Naive thymus-derived CD4-positive, alpha-beta T cell (primary cell): ENCODE measurements around the gene SRRM4. TPM values are rescaled to one million over a fixed set of nuclear protein-coding genes. Genes with fewer than 3 reads are reported as not detected.

Source experiments
- ATAC-seq: fragments of 150-1000 bp; cut with Tn5 transposase; 2 replicates; pipeline ENCODE4 v1.10.0; 2021; ENCODE audit warnings: mild to moderate bottlenecking, moderate library complexity
- CTCF ChIA-PET: fragments of 350-600 bp; sonication (Branson Sonifier 250); formaldehyde crosslinking; loops from one replicate; lab custom pipeline; 2021; ENCODE audit warnings: antibody characterized with exemption; lab: Charles Lee
- POLR2A ChIA-PET: fragments of 350-600 bp; sonication (Branson Sonifier 250); formaldehyde crosslinking; loops from one replicate; lab custom pipeline; 2021; ENCODE audit warnings: antibody characterized with exemption, inconsistent platforms; lab: Charles Lee
- DNase-seq, 9 donors: peaks; one replicate each; pipeline versions ENCODE4 v3.0.0 to v3.0.0-alpha.2; 2020 to 2022; ENCODE audit warnings: mixed read lengths in 1 of 9
- H3K27ac ChIP-seq: one replicate; pipeline ENCODE4 v1.7.0; 2013; ENCODE audit warnings: mild to moderate bottlenecking, low read depth, low read length, moderate library complexity
- H3K27me3 ChIP-seq, 2 donors: one replicate each; pipeline ENCODE4 v1.7.0; 2013; ENCODE audit warnings: low read length in 2 of 2, mild to moderate bottlenecking in 2 of 2, moderate library complexity in 2 of 2; ENCODE audit not compliant: control insufficient read depth in 2 of 2, insufficient read depth in 2 of 2
- H3K36me3 ChIP-seq, 3 experiments: 1 replicate in 2 of 3; 2 replicates in 1 of 3; pipeline ENCODE4 v1.7.0; 2013; ENCODE audit warnings: low read length in 3 of 3, mild to moderate bottlenecking in 3 of 3, moderate library complexity in 1 of 3; ENCODE audit not compliant: insufficient read depth in 3 of 3, control insufficient read depth in 2 of 3
- H3K4me1 ChIP-seq, 2 donors: one replicate each; pipeline ENCODE4 v1.7.0; 2013; ENCODE audit warnings: low read length in 2 of 2, mild to moderate bottlenecking in 2 of 2, moderate library complexity in 1 of 2; ENCODE audit not compliant: control insufficient read depth in 2 of 2, insufficient read depth in 2 of 2
- H3K4me3 ChIP-seq: 2 replicates; pipeline ENCODE4 v1.7.0; 2013; ENCODE audit warnings: mild to moderate bottlenecking, low read length
- H3K9me3 ChIP-seq, 3 experiments: 1 replicate in 2 of 3; 2 replicates in 1 of 3; pipeline ENCODE4 v1.7.0; 2013; ENCODE audit warnings: low read length in 3 of 3; ENCODE audit not compliant: control insufficient read depth in 2 of 3
- H3K27ac Mint-ChIP-seq, 9 donors: one replicate each; pipeline ENCODE4 v1.8.0; 2020 to 2022; ENCODE audit warnings: mixed read lengths in 9 of 9, mild to moderate bottlenecking in 8 of 9, moderate library complexity in 5 of 9, inconsistent platforms in 2 of 9
- H3K27me3 Mint-ChIP-seq, 5 donors: one replicate each; pipeline ENCODE4 v1.8.0; 2021 to 2022; ENCODE audit warnings: mixed read lengths in 5 of 5, mild to moderate bottlenecking in 1 of 5
- H3K36me3 Mint-ChIP-seq, 5 donors: one replicate each; pipeline ENCODE4 v1.8.0; 2020 to 2022; ENCODE audit warnings: mixed read lengths in 5 of 5, mild to moderate bottlenecking in 3 of 5, inconsistent platforms in 1 of 5
- H3K4me1 Mint-ChIP-seq, 7 donors: one replicate each; pipeline ENCODE4 v1.8.0; 2020 to 2022; ENCODE audit warnings: mixed read lengths in 7 of 7, mild to moderate bottlenecking in 3 of 7, inconsistent platforms in 1 of 7
- H3K4me3 Mint-ChIP-seq, 10 donors: one replicate each; pipeline ENCODE4 v1.8.0; 2020 to 2022; ENCODE audit warnings: mild to moderate bottlenecking in 10 of 10, mixed read lengths in 10 of 10, moderate library complexity in 6 of 10, inconsistent platforms in 2 of 10
- H3K9me3 Mint-ChIP-seq, 11 donors: one replicate each; pipeline ENCODE4 v1.8.0; 2020 to 2022; ENCODE audit warnings: mixed read lengths in 11 of 11, mild to moderate bottlenecking in 4 of 11, inconsistent platforms in 1 of 11, moderate library complexity in 1 of 11
- intact Hi-C, 2 donors: fragments of 100-400 bp; cut with micrococcal nuclease; formaldehyde crosslinking; loops; one replicate each; pipeline ENCODE4 v1.15.1; 2023
- polyA plus RNA-seq, 2 donors: library from polyadenylated mRNA; unstranded; fragments of 300-500 nt; fragmentation: Illumina TruSeq; gene quantifications; one replicate each; pipeline ENCODE4 v1.2.3, GENCODE V29; 2021
- total RNA-seq, 6 experiments: library from RNA in 5 of 6; stranded (reverse) in 5 of 6; gene quantifications; 1 replicate in 5 of 6; 2 replicates in 1 of 6; pipeline ENCODE4 v1.2.3 and lab custom pipeline; 2021 to 2026

The SRRM4 gene
- total and polyA plus RNA-seq, 7 experiments from 2014 or later = not detected

DNA sequence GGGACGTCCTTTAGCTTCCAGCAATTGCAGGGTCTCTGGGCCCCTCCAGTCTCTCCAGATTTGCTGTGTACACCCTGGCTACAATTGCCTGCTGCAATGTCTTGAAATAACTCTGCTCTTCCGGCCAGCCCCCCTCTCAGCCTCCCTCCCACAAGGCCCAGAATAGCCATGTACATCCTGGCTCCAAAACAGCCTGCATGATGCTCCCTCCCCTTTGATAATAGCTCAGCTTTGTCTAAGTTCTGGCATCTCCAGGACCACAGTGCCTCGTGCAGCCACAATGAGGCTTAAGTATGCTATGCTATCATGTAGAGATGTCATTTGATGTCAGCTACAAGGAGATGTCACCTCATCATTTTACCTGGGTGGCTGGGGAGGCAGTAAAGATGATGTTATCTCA is 74.6 kb downstream of the SRRM4 start:
- no peaks in the 10 kb centered on the region for H3K4me1 Mint-ChIP-seq
- peaks cover 0 to 5% (median 0%) of the 10 kb centered on the region in 5 donors for H3K36me3 Mint-ChIP-seq
- Histone ChIP-seq H3K9me3 (peaks cover 0 to 4% (median 0%) of the 10 kb centered on the region in 3 experiments), H3K4me3 (no peak overlapping the region), H3K36me3 (no peaks in the 10 kb centered on the region), H3K4me1 (no peaks in the 10 kb centered on the region), H3K27me3 (no peaks in the 10 kb centered on the region), H3K27ac (no peak overlapping the region)
- DNase-seq = no peak
- peaks cover 0 to 10% (median 0%) of the 10 kb centered on the region in 5 donors for H3K27me3 Mint-ChIP-seq
- no peak overlapping the region for H3K4me3 Mint-ChIP-seq
- H3K9me3 Mint-ChIP-seq = peaks cover 0 to 20% (median 5%) of the 10 kb centered on the region in 11 donors
- ChIA-PET POLR2A (no interaction called here), CTCF (no interaction called here)
- no peak overlapping the region for H3K27ac Mint-ChIP-seq
- intact Hi-C loops = no loop called here
- no peak for ATAC-seq

- POLR2A ChIA-PET = no interaction called here
- CTCF ChIA-PET = no interaction called here
- H3K4me1 Mint-ChIP-seq = no peaks in the 10 kb centered on the region
- no peak overlapping the region for H3K4me3 ChIP-seq
- peaks cover 0 to 5% (median 0%) of the 10 kb centered on the region in 5 donors for H3K36me3 Mint-ChIP-seq
- H3K27me3 ChIP-seq = no peaks in the 10 kb centered on the region
- intact Hi-C loops = no loop called here
- ATAC-seq (no peak), DNase-seq (peak in 3 of 9 donors; percentile 1 to 33 (median 5))
- no peak overlapping the region for H3K4me3 Mint-ChIP-seq
- no peaks in the 10 kb centered on the region for H3K36me3 ChIP-seq
- H3K27ac ChIP-seq = no peak overlapping the region
- peaks cover 0 to 10% (median 0%) of the 10 kb centered on the region in 5 donors for H3K27me3 Mint-ChIP-seq
- H3K4me1 ChIP-seq = no peaks in the 10 kb centered on the region
- H3K27ac Mint-ChIP-seq = no peak overlapping the region
- H3K9me3 ChIP-seq = peaks cover 0 to 4% (median 0%) of the 10 kb centered on the region in 3 experiments
- H3K9me3 Mint-ChIP-seq = peaks cover 0 to 18% (median 5%) of the 10 kb centered on the region in 11 donors
These were observed 79.8 kb downstream of the SRRM4 start for GRCh38 chr12:119060847-119061796.

DNA sequence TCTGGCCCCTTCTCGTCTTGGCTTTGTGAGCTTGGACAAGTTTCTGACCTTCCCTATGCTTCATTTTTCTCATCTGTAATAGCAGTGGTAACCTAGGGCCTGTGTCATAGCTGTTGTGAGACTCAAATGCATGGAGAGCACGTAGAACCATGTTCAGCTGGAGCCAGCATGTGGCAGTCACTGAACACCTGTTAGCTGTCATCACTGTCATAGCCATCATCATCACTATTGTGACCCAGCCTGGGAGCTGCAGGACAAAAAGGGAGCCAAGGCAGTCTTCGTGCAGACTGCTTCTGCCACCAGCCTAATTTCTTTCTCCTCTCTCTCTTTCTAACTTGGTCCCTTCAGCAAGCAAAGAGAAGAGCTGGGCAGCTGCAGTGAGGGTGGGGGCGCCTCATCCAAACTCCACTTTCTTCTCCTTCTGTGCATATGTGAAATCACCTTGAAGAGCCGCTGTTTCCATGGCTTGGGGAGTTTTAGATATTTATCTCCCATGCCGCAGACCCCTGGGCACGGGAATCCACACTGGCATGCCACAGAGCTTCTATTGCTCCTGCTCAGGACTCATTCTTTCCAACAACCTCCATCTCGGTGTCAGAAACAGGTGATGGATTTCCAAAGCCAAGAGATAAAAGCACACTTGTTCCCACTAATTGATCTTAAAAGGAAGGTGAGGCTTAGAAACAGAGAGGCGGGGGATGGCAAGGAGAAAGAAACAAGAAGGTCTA is 87.0 kb downstream of the SRRM4 start:
- no peak for ATAC-seq
- POLR2A ChIA-PET = no interaction called here
- Histone ChIP-seq H3K36me3 (no peaks in the 10 kb centered on the region), H3K27me3 (no peaks in the 10 kb centered on the region), H3K9me3 (no peaks in the 10 kb centered on the region), H3K27ac (no peak overlapping the region), H3K4me1 (no peaks in the 10 kb centered on the region), H3K4me3 (no peak overlapping the region)
- Mint-ChIP-seq H3K9me3 (peaks cover 0 to 12% (median 3%) of the 10 kb centered on the region in 11 donors), H3K27ac (no peak overlapping the region), H3K4me3 (no peak overlapping the region), H3K36me3 (no peaks in the 10 kb centered on the region), H3K4me1 (no peaks in the 10 kb centered on the region), H3K27me3 (peaks cover 0 to 10% (median 6%) of the 10 kb centered on the region in 5 donors)
- CTCF ChIA-PET = no interaction called here
- intact Hi-C loops = no loop called here
- DNase-seq = no peak

- H3K27ac ChIP-seq = no peak overlapping the region
- no peaks in the 10 kb centered on the region for H3K4me1 ChIP-seq
- H3K27ac Mint-ChIP-seq = no peak overlapping the region
- no peak overlapping the region for H3K4me3 Mint-ChIP-seq
- ChIA-PET CTCF (no interaction called here), POLR2A (no interaction called here)
- H3K9me3 ChIP-seq = no peaks in the 10 kb centered on the region
- H3K4me1 Mint-ChIP-seq = no peaks in the 10 kb centered on the region
- H3K9me3 Mint-ChIP-seq = peaks cover 0 to 12% (median 3%) of the 10 kb centered on the region in 11 donors
- no peaks in the 10 kb centered on the region for H3K36me3 ChIP-seq
- H3K4me3 ChIP-seq = no peak overlapping the region
- DNase-seq (no peak), ATAC-seq (no peak)
- no peaks in the 10 kb centered on the region for H3K36me3 Mint-ChIP-seq
- H3K27me3 Mint-ChIP-seq = peaks cover 0 to 9% (median 6%) of the 10 kb centered on the region in 5 donors
- no peaks in the 10 kb centered on the region for H3K27me3 ChIP-seq
- intact Hi-C loops = no loop called here
These were observed 87.9 kb downstream of the SRRM4 start for GRCh38 chr12:119069147-119069642.

GRCh38 chr12:119071176-119071575 is 89.8 kb downstream of the SRRM4 start:
- Histone ChIP-seq H3K9me3 (no peaks in the 10 kb centered on the region), H3K27ac (no peak overlapping the region), H3K36me3 (no peaks in the 10 kb centered on the region), H3K4me3 (no peak overlapping the region), H3K4me1 (no peaks in the 10 kb centered on the region), H3K27me3 (no peaks in the 10 kb centered on the region)
- Mint-ChIP-seq H3K4me1 (no peaks in the 10 kb centered on the region), H3K9me3 (peaks cover 0 to 12% (median 3%) of the 10 kb centered on the region in 11 donors), H3K27ac (no peak overlapping the region), H3K36me3 (no peaks in the 10 kb centered on the region), H3K27me3 (peaks cover 0 to 9% (median 6%) of the 10 kb centered on the region in 5 donors), H3K4me3 (no peak overlapping the region)
- intact Hi-C loops = no loop called here
- ChIA-PET POLR2A (no interaction called here), CTCF (no interaction called here)
- no peak for ATAC-seq
- no peak for DNase-seq

- intact Hi-C loops = no loop called here
- Histone ChIP-seq H3K4me1 (no peaks in the 10 kb centered on the region), H3K27me3 (no peaks in the 10 kb centered on the region), H3K36me3 (no peaks in the 10 kb centered on the region), H3K27ac (no peak overlapping the region), H3K9me3 (no peaks in the 10 kb centered on the region), H3K4me3 (no peak overlapping the region)
- POLR2A ChIA-PET = no interaction called here
- ATAC-seq = no peak
- H3K4me1 Mint-ChIP-seq = no peaks in the 10 kb centered on the region
- peaks cover 0 to 9% (median 3%) of the 10 kb centered on the region in 11 donors for H3K9me3 Mint-ChIP-seq
- no peaks in the 10 kb centered on the region for H3K36me3 Mint-ChIP-seq
- CTCF ChIA-PET = no interaction called here
- H3K27ac Mint-ChIP-seq = no peak overlapping the region
- DNase-seq = no peak
- peaks cover 0 to 9% (median 6%) of the 10 kb centered on the region in 5 donors for H3K27me3 Mint-ChIP-seq
- no peak overlapping the region for H3K4me3 Mint-ChIP-seq
These were observed 90.4 kb downstream of the SRRM4 start for GRCh38 chr12:119071638-119072231.
